Vagina (tissue), 2 donors: ENCODE results near the gene VMP1. TPM values are rescaled to one million over a fixed set of nuclear protein-coding genes. Genes with fewer than 3 reads are reported as not detected.

ENCODE experiments used
- DNase-seq, 2 donors: peaks; one replicate each; pipeline ENCODE4 v3.0.0-alpha.2; 2017; ENCODE audit errors: extremely low spot score in 2 of 2
- H3K27ac ChIP-seq: fragments of 200-600 bp; sonication (generic); one replicate; pipeline ENCODE4 v1.5.1; 2019
- H3K27me3 ChIP-seq: fragments of 200-600 bp; sonication (generic); one replicate; pipeline ENCODE4 v1.5.1; 2019
- H3K36me3 ChIP-seq, 2 donors: fragments of 200-600 bp; sonication (generic); one replicate each; pipeline ENCODE4 v1.5.1; 2017 to 2019
- H3K4me1 ChIP-seq: fragments of 200-600 bp; sonication (generic); one replicate; pipeline ENCODE4 v1.5.1; 2019
- H3K4me3 ChIP-seq, 2 donors: fragments of 200-600 bp; sonication (generic); 1 replicate in 1 of 2; 2 replicates in 1 of 2; pipeline ENCODE4 v1.5.1; 2016 to 2019
- H3K9me3 ChIP-seq: fragments of 200-600 bp; sonication (generic); one replicate; pipeline ENCODE4 v1.5.1; 2019
- POLR2A ChIP-seq, 2 donors: fragments of 450-650 bp; IDR thresholded peaks; one replicate each; pipeline ENCODE4 v1.6.1; 2017; ENCODE audit warnings: antibody characterized with exemption in 2 of 2, mild to moderate bottlenecking in 2 of 2, moderate library complexity in 2 of 2
- POLR2AphosphoS5 ChIP-seq, 2 donors: sonication (generic); formaldehyde crosslinking; IDR thresholded peaks; one replicate each; pipeline ENCODE4 v1.9.0; 2017; ENCODE audit warnings: antibody characterized with exemption in 2 of 2, mild to moderate bottlenecking in 2 of 2, low read depth in 1 of 2; ENCODE audit not compliant: insufficient read depth in 1 of 2
- intact Hi-C: fragments of 100-400 bp; cut with DNase I; formaldehyde crosslinking; loops from one replicate; pipeline ENCODE4 v1.15.1; 2023
- total RNA-seq: library from RNA; depleted of rRNA; stranded (reverse); fragments of >200 nt; gene quantifications from one replicate; pipeline ENCODE4 v1.2.3, GENCODE V29; 2016
- TF ChIP-seq, protein P1 (sequence below), 3 experiments: fragments of 450-650 bp in 2 of 3; fragments of 200-600 bp in 1 of 3; sonication (generic) in 1 of 3; IDR thresholded peaks; one replicate each; pipeline ENCODE4 v1.5.1; 2017 to 2019; ENCODE audit warnings: antibody characterized with exemption in 3 of 3, mild to moderate bottlenecking in 2 of 3, moderate library complexity in 2 of 3

VMP1 gene
- total RNA-seq = 380 TPM

DNA sequence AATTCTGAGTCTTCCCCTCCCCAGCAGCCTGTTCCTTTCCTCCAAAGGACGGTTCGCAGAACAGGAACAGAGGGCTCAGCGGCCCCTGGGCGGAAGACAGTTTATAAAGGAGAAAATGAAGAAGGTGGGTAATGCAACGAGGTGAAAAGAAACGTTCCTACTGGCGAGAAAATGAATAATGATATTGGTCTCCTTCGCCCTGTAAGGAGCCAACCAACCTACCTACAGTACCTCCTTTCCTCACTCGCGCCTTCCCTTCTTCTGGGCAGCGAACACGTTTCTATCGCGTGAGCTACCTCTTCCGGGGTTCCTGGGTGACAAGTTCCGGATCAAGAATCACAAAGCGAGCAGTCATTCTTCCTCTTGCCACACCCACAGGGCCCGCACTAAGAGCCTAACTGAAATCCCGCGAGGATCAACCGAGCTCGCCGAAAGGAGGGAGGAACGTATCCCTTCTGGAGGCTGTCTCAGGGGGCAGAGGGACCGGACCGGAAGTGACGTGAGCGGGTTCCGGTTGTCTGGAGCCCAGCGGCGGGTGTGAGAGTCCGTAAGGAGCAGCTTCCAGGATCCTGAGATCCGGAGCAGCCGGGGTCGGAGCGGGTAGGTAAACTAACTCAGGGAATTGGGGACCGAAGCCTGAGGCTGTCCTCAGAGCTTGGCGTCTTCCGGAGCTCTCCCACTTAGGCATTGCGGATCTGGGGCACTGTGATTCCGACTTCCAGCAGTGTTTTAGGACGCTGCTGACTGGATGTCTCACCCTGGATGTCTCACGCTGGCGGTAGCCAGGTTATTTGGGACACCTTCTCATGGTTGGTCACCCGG, at the start of gene VMP1, which contains the start of gene PTRH2:
Gene VMP1 (plus strand): TSS at position 506 of the 822 bp plus-strand sequence. CDS start 23,793 bp downstream, outside the sequence.
Gene PTRH2 (minus strand): TSS at position 282 of the 822 bp plus-strand sequence. CDS start 9,452 bp downstream, outside the sequence.
- intact Hi-C loops = no loop called here
- peak in 1 of 2 donors; percentile 70 for TF ChIP-seq POLR2A (IDR thresholded peaks at IDR 0.05)
- TF ChIP-seq POLR2AphosphoS5 (IDR thresholded peaks at IDR 0.05; ENCODE audit: insufficient read depth in 1 of 2, low read depth in 1 of 2) = peak; percentile 97 to 98
- TF ChIP-seq, protein P1, sequence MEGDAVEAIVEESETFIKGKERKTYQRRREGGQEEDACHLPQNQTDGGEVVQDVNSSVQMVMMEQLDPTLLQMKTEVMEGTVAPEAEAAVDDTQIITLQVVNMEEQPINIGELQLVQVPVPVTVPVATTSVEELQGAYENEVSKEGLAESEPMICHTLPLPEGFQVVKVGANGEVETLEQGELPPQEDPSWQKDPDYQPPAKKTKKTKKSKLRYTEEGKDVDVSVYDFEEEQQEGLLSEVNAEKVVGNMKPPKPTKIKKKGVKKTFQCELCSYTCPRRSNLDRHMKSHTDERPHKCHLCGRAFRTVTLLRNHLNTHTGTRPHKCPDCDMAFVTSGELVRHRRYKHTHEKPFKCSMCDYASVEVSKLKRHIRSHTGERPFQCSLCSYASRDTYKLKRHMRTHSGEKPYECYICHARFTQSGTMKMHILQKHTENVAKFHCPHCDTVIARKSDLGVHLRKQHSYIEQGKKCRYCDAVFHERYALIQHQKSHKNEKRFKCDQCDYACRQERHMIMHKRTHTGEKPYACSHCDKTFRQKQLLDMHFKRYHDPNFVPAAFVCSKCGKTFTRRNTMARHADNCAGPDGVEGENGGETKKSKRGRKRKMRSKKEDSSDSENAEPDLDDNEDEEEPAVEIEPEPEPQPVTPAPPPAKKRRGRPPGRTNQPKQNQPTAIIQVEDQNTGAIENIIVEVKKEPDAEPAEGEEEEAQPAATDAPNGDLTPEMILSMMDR (IDR thresholded peaks at IDR 0.05) = no peak

DNA sequence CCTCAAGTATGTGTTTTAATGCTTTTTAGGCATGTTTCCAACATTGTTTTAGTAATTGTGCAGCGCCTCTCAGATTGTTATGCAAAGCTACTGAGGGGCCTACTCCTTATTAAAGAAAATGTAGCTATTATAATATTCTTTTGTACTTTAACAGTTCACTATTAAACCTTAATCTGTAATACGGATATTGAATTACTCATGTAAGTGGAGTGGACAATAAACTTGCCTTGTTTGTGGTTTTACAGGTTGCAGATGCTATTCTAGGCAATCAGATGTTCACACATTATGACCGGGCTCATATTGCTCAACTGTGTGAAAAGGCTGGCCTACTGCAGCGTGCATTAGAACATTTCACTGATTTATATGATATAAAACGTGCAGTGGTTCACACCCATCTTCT, 41.2 kb upstream of the VMP1 start:
- Histone ChIP-seq H3K9me3 (no peaks in the 10 kb centered on the region), H3K4me1 (peaks cover 13% of the 10 kb centered on the region), H3K36me3 (peaks cover 0 to 83% of the 10 kb centered on the region in 2 donors), H3K27me3 (no peaks in the 10 kb centered on the region), H3K27ac (no peak overlapping the region), H3K4me3 (no peak overlapping the region)
- DNase-seq = no peak
- TF ChIP-seq POLR2AphosphoS5 (IDR thresholded peaks at IDR 0.05; ENCODE audit: insufficient read depth in 1 of 2, low read depth in 1 of 2) (no peak), POLR2A (IDR thresholded peaks at IDR 0.05) (no peak)
- TF ChIP-seq, protein P1 (IDR thresholded peaks at IDR 0.05) = no peak
- intact Hi-C loops = no loop called here

More for the DNA sequence above, at the start of gene VMP1, which contains the start of gene PTRH2:
- Histone ChIP-seq H3K36me3 (peaks cover 0 to 3% of the 10 kb centered on the region in 2 donors), H3K9me3 (no peaks in the 10 kb centered on the region), H3K27me3 (no peaks in the 10 kb centered on the region), H3K27ac (peak within 1 kb of the TSS; percentile 91), H3K4me3 (peak within 1 kb of the TSS; percentile 66 to 90), H3K4me1 (peaks cover 33% of the 10 kb centered on the region)
- peak; percentile 99 to 100 for DNase-seq

DNA sequence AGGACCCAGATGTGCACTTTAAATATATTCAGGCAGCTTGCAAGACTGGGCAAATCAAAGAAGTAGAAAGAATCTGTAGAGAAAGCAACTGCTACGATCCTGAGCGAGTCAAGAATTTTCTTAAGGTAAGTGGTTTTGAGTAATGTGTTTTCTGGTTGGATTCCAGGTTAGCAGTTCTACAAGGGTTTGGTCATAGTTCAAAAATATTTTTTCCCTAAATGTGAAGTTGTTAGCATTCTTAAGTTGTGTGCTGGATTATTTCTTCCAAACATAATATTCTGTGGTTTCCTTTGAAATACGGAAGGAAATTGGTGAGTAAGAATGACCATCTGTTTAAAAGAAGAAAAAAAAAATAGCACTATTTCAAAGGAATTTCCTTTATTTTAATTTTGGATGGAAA, 38.6 kb upstream of the VMP1 start:
- TF ChIP-seq, protein P1 (IDR thresholded peaks at IDR 0.05) = no peak
- TF ChIP-seq POLR2A (IDR thresholded peaks at IDR 0.05) (no peak), POLR2AphosphoS5 (IDR thresholded peaks at IDR 0.05; ENCODE audit: insufficient read depth in 1 of 2, low read depth in 1 of 2) (no peak)
- intact Hi-C loops = no loop called here
- H3K4me3 ChIP-seq = no peak overlapping the region
- H3K27ac ChIP-seq = no peak overlapping the region
- H3K36me3 ChIP-seq = peaks cover 0 to 64% of the 10 kb centered on the region in 2 donors
- H3K27me3 ChIP-seq = no peaks in the 10 kb centered on the region
- no peak for DNase-seq
- H3K4me1 ChIP-seq = peaks cover 13% of the 10 kb centered on the region
- H3K9me3 ChIP-seq = no peaks in the 10 kb centered on the region

DNA sequence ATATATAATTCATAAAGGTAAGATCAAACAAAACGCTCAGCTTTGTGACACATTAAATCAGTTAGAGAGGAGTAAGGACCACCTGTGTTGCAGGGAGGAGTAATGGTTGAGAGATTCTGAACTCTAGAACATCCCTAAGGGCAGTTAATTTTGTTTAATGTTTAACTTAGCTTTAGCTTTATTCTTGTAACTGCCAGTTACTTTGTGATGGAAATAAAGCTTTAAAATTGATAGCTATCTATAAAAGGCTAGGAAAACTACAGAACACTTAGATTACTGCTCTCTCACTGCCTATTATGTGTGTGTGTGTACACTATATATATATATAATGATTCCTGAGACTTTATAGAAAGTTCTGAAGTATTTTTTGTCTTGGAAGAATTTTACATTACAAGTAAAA, 38.0 kb upstream of the VMP1 start:
- peaks cover 13% of the 10 kb centered on the region for H3K4me1 ChIP-seq
- TF ChIP-seq POLR2AphosphoS5 (IDR thresholded peaks at IDR 0.05; ENCODE audit: insufficient read depth in 1 of 2, low read depth in 1 of 2) (no peak), POLR2A (IDR thresholded peaks at IDR 0.05) (no peak)
- TF ChIP-seq, protein P1 (IDR thresholded peaks at IDR 0.05) = no peak
- no peaks in the 10 kb centered on the region for H3K9me3 ChIP-seq
- H3K27ac ChIP-seq = no peak overlapping the region
- H3K27me3 ChIP-seq = no peaks in the 10 kb centered on the region
- peaks cover 0 to 65% of the 10 kb centered on the region in 2 donors for H3K36me3 ChIP-seq
- DNase-seq = no peak
- H3K4me3 ChIP-seq = no peak overlapping the region
- intact Hi-C loops = no loop called here

DNA sequence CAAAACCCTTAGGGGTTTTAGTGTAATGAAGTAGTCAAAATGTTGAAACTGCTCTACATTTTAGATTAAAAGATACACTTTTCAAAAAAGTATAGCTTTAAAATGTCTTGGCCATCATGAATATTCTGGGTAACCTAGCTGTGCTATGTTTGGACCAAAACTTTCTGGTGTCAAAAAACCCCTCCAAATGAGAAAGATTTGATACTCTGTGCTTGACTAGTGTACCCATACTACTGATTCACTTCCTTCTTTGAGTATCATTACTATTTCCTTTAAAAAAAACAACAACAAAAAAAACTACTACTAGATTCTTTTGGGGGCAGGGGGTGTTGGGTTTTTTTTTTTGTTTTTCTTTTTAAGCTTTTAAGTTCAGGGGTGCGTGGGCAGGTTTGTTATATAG, 37.5 kb upstream of the VMP1 start:
- no peak overlapping the region for H3K4me3 ChIP-seq
- H3K9me3 ChIP-seq = no peaks in the 10 kb centered on the region
- intact Hi-C loops = no loop called here
- no peak overlapping the region for H3K27ac ChIP-seq
- H3K36me3 ChIP-seq = peaks cover 0 to 65% of the 10 kb centered on the region in 2 donors
- peaks cover 13% of the 10 kb centered on the region for H3K4me1 ChIP-seq
- H3K27me3 ChIP-seq = no peaks in the 10 kb centered on the region
- no peak for TF ChIP-seq POLR2AphosphoS5 (IDR thresholded peaks at IDR 0.05; ENCODE audit: insufficient read depth in 1 of 2, low read depth in 1 of 2)
- TF ChIP-seq, protein P1 (IDR thresholded peaks at IDR 0.05) = no peak
- TF ChIP-seq POLR2A (IDR thresholded peaks at IDR 0.05) = no peak
- no peak for DNase-seq
